Posterior vena cava (tissue), 2 donors: ENCODE results near the gene FAM151A. TPM values are rescaled to one million over a fixed set of nuclear protein-coding genes. Genes with fewer than 3 reads are reported as not detected.

Source experiments
- DNase-seq: peaks from one replicate; pipeline ENCODE4 v3.0.0-alpha.2; 2020; ENCODE audit warnings: low spot score
- intact Hi-C, 2 donors: fragments of 100-400 bp; cut with DNase I; formaldehyde crosslinking; loops; one replicate each; pipeline versions ENCODE4 v1.14.1 to v1.14.2; 2022 to 2023
- total RNA-seq, 2 donors: library from RNA; stranded (reverse); fragmentation: NEBNext Ultra II Directional; extraction: Animal tissue kit (Norgen Biotek cat#: 25700); gene quantifications; one replicate each; pipeline ENCODE4 v1.2.1, GENCODE V29; 2021
- donor health status: DM: yes; HTN: yes; CAD: no.
- donor health status: DM: yes; HTN: yes; CAD: no.

FAM151A gene
- total RNA-seq, 2 donors from 2014 or later = not detected

DNA sequence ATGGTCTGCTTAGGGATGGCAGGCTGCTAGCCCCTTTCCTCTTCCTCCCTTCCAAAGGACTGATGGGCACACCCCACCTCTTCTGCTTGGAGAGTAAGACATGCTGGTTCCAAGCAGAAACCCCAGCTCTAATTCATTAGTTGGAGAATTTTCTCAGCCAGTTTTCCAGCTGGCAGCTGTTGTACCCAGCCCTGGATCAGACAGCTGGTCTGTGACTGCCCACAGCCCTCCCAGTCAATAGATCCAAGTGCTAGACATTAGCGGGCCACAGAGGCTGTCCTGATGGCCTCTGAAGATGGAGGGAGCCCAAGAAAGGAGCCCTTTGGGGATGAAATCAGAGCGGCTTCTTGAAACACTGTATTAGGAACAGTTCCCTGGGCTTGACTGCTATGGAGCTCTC lies 39.5 kb downstream of the FAM151A start:
- intact Hi-C loops = no loop called here
- no peak for DNase-seq

DNA sequence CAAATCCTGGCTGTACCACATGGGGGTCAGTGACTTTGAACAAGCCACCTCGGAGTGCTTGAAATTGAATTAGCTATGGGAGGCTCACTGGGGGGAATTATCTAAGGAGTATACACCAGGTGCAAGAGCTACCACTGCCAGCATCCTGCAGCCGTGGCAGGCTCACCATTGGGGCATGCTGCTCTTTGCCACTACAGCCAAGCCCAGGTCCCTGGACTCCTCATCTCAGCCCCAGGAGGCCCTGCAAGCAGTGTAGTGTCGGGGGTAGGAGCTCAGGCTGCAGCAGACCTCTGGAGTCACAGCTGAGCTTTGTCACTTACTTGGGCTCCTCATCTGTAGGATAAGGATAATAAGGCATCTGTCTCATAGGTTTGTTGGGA lies 40.0 kb downstream of the FAM151A start:
- no peak for DNase-seq
- intact Hi-C loops = no loop called here

DNA sequence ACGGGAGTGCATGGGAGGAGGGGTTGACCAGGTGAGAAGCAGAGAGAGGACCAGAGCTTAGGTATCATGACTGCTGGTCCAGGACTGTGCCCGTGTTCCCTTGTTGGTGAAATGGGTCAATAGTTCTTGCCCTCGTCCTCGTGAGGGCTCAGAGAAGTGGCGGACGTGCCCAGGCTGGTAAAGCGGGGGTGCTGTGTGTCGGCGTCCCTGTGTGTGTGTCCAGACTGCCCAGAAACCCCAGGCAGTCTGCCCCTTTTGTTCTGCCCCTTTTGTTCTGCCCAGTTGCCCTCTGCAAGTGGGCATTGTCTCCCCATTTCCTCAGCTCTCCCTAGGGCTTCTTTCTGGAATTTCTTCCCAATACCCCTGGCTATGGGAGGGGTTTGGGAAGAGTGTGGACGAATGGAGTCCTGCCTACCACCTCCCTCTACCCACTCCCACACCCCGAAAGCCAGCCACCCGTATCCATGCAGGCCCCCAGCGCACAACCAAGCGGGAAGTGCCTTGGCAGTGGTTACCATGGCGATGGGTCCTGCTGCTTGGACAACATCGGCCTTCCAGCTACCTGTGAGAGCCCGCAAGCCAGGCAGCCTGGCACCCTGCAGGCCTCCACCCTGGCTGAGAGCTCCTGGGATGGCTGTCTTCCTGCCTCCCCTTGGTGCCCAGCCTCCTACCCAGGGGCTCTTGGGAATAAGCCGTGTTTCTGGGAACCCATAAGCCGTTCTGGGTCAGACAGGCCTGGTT lies 40.6 kb downstream of the FAM151A start:
- intact Hi-C loops = no loop called here
- DNase-seq = no peak

DNA sequence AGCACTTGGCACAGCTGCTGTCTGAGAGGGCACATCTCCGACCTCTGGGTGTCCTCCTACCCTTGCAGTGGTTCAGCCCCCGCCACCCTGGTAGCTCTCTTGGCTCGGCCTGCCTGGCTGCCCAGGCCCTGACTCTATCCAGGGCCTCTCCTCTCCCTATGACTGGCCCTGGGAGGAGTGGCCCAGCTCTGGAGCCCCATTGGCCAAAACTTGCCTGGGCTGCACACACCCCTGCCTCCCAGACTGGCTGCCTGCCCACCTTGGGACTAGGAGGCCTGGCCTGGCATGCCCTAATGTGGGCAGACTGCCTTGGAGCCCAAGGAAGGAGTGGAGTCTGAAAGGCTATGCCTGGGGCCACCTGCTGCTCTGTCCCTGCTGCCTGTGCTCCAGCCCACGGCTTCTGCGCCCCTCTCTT lies 41.7 kb downstream of the FAM151A start:
- intact Hi-C loops = no loop called here

DNA sequence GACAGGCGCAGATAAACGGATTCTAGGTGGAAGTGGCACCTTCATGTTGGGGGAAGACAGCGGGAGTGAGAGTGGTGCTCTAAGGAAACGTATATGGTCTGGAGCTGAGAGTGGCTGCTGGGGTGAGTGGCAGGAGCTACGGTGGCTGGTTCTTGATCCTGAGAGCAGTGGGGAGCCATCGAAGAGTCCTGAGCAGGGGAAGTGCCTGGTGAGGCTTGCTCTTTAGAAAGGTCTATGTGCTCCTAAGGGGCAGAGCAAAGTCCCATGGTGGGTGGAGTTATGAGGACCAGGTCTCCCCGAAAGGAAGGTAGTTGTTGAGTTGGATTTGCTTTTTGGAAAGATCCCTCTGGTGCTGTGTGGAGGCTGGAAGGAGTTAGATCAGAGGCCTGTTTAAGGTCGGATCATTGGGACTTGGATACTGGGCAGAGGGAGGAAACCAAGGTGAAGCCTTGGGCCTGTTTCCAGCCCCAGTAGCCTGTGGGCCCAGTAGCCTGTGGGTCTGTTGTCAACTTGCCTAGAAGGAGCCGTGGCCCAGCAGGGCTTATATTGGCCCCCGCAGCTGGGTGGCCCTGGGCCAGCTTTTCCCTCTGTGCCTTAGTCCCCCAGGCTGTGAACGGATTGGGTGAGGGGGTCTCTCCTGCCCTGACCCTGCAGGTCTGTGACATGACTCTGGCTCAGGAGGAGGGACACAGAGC lies 42.3 kb downstream of the FAM151A start:
- peak; percentile 52 for DNase-seq
- intact Hi-C loops = no loop called here

More for the DNA sequence above, 41.7 kb downstream of the FAM151A start:
- peak; percentile 95 for DNase-seq

DNA sequence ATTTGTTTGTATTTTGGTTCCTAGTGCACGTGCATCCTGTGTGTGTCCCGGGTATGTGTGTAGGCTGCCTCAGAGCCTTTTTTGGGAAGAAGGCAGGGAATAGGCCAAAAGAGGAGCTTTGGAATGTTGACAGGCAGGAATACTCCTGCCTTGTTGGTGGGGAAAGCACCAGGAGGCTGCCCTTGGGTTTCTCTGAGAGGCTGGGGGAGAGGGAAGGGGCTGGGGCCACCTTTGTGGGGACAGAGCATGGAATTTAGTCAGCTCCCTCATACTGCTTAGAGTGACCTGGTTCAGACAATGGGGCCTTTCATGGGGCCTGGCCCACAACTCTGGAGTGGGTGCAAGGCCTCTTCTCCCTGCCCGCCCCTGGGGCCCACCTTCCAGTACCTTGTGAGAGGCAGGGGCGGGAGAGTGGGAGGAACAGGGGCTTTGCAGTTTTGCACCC lies 44.0 kb downstream of the FAM151A start:
- intact Hi-C loops = loop anchor here in 1 of 2 donors (5.0 kb wide), 1 partner anchor 118 kb away; no protein-coding TSS in a partner anchor
- DNase-seq = peak; percentile 48

DNA sequence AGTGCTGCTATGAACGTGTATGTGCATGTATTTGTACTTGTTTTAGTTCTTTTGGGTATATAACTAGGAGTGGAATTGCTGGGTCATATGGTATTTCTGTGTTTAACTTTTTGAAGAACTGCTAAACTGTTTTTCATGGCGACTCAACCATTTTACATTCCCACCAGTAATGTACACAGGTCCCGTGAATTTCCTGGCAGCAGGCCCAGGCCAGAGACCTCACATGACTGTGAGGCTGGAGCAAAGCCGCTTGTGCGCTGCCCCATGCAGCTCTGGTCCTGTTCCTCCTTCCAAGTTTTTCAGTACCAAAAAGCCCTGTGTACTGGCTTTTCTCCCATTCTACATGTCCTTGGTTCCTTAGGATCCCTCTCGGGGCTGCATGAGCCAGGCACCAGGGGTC lies 45.7 kb downstream of the FAM151A start:
- DNase-seq = peak; percentile 93
- intact Hi-C loops = loop anchor here in 1 of 2 donors (5.0 kb wide), 1 partner anchor 120 kb away; no protein-coding TSS in a partner anchor

DNA sequence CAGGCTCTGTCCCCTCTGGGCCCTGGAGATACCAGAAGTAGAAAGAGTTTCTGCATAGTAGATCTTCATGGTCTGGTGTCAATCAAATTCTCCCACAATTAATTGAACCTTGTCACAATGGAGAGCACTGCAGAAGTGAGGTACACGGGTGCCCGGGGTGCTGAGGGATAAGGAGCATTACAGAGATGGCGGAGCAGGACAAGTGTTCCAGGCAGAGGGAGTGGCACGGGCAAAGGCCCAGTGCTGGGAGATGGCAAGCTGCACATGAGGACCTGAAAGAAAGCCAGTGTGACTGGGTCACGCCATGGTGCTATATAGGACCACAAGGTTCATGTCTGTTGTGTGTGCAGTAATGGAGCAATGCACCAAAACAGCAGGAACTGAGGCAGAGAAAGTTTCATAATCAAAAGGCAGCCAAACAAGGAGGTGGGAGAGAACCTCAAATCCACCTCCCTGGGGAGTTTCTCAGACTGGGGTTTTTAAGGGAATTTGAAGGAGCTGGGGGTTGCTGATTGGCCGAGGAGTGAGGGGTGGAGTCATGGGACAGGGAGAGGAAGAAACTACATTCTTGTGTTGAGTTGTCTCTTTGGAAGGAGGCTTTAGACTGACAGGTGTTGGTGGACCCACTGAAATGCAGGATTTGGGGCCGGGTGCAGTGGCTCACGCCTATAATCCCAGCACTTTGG lies 47.6 kb downstream of the FAM151A start:
- peak; percentile 44 for DNase-seq
- intact Hi-C loops = loop anchor here in 1 of 2 donors (5.0 kb wide), 1 partner anchor 122 kb away; no protein-coding TSS in a partner anchor

DNA sequence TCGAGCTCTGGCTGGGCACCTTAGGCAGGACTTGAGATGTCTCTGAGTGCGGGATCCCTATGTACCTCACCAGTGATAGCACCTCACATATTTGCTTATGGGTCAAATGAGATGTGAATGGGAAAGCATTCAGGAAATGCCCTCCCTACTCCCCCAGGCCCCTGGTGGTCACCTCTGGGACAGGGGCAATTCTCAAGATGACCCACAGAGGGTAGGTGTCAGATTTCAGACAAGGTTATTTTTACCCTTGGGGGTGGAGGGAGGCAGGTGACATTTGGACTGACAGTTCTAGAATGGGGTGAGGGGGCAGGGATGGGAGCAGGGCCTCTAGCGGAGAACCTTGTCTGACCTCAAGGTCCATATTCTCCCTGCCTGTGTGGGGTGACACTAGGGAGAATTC lies 48.2 kb downstream of the FAM151A start:
- intact Hi-C loops = loop anchor here in 1 of 2 donors (5.0 kb wide), 1 partner anchor 122 kb away; no protein-coding TSS in a partner anchor
- no peak for DNase-seq

- DNase-seq = peak; percentile 64
- intact Hi-C loops = loop anchor here in 1 of 2 donors (1.0 kb wide), 1 partner anchor 44 kb away; no protein-coding TSS in a partner anchor
These were observed 49.1 kb downstream of the FAM151A start for GRCh38 chr1:54574158-54574778.

DNA sequence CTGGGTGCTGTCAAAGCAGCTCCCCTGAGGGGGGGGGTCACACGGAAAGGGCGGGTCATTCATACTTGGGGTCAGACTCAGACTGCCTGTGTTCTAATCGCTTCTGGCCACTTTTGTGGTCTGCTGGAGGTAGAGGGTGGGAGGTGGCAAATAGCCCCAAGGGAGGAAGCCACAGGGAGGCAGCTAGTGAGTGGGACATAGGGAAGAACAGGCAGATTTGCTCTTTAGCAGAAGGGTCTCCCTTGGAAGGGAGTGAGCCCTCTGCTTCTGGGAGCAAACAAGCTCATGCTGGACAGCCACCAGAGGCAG lies 50.8 kb downstream of the FAM151A start:
- no peak for DNase-seq
- intact Hi-C loops = no loop called here

DNA sequence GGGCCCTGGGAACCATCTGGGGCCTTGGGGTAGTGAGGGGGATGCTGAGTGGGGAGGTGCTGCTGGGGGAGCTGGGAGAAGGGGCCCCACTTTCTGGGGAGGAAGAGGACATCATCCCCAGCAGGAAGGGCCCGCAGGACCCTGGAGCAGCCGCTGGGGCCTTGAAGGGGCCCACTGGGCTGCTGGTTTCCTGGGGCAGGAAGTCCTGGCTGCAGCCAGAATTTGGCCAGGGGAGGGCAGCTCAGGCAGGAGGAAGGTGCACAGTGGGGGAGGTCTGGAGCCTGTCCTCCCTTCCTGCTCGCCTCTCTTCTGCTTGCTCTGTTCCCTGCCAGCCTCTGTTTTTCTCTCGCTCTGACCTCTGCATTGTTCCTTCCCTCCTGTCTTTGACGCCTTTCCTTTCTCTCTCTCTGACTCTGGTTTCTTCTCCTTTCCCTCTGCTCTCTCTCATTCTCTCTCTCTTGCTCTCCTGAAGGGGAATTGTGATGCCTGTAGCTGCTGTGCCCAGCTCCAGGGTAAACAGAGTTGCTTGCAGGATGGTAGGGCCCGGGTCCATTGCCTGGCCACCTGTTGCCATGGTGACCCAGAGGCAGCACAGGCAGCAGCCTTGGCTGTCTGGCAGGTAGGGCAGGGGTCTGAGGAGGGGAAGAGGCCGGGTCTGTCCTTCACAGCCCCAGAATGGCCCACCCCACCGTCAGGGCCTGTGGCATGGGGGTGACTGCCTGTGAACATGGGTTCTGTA lies 51.4 kb downstream of the FAM151A start:
- intact Hi-C loops = no loop called here
- peak; percentile 77 for DNase-seq

GRCh38 chr1:54571326-54571725 lies 52.0 kb downstream of the FAM151A start:
- DNase-seq = peak; percentile 18

GRCh38 chr1:54570161-54570560 lies 53.2 kb downstream of the FAM151A start:
- peak; percentile 19 for DNase-seq
- intact Hi-C loops = no loop called here

More at GRCh38 chr1:54571326-54571725, 52.0 kb downstream of the FAM151A start:
- intact Hi-C loops = no loop called here

DNA sequence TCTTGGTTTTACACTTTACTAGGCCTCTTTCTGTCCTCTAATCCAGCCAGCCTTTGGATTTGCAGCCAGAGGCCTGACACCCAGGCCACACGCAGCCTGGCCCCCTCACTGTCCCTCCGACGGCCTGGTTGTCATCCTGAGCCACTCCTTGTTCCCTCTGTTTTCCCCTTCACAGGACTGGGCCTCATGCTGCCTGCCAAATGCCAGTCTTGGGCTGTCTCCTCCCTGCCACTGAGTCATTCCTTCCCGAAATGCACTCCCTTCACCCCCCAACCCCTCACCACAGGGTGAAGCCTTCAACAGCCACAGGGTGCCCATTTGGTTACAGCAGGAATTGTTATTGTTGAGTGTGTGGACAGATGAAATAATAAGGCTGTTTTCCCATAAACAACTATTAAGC lies 54.0 kb downstream of the FAM151A start:
- DNase-seq = peak; percentile 41
- intact Hi-C loops = no loop called here

DNA sequence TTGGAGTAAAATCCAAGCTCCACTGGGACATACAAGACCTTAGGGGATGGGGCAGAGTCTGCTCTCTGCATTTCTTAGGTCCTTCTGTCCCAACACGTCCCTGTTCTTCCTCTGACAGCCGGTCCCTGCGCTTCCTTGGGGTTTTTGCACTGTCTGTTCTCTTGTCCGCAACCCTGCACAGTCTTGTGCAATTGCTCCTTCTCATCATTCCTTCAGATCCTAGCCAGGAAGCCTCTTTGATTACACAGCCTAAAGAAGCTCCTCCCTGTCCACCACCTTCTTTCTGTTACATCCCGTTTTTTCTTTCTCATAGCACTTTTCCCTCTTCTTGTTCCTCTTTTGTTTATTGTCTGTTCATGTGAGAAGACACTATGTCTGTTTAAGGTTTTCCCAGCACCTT lies 55.4 kb downstream of the FAM151A start:
- intact Hi-C loops = no loop called here

DNA sequence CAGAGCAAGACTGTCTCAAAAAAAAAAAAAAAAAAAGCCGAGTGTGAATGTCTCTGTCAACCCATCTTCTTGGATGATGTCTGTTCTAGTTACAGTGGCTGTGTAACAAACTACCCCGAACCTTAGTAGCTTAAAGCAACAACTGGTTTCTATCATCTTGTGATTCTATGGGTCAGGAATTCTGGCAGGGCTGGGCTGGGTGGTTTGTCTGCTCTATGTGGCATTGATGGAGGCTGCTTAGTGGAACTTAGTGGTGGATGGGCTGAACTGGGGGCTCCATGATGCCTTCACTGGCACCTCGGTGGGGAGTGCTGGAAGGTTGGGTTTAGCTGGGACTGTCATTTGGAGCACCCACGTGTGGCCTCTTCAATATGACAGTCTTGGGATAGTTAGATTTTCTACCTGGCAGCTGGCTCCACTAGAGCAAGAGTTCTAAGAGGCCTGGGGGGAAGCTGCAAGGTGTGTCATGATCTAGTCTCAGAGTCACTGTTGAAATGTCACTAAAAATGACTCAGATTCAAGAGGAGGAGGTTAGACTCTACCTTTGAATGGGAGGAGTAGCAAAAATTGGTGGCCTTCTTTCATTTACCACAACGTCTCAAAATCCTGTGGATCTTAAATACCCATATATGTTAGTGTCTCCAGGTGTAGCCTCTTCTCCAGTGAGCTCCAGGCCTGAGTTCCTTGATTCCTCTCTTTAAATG lies 56.7 kb downstream of the FAM151A start:
- intact Hi-C loops = no loop called here
- DNase-seq = peak; percentile 29

More for the DNA sequence above, 55.4 kb downstream of the FAM151A start:
- DNase-seq = peak; percentile 42

DNA sequence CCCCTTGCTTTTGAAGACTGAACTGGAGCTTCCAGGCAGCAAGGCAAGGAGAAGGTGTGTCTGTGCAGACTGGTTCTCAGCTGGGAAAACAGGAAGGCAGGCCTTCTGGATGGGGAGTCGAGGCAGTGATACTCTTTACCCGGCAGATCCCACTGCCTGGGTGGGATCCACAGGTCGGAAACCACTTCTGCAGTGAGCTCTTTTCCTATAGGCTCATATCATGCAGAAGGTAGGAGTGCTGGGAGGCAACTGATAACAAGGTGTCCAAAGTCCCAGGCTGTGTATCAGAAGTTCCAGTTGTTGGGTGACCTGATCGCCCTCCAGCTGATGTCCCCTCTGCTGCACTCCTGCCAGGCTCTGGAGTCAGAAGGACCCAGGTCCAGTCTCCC lies 58.2 kb downstream of the FAM151A start:
- peak; percentile 51 for DNase-seq
- intact Hi-C loops = no loop called here
